ENCODE results near the gene TIAM2. TPM values are rescaled to one million over a fixed set of nuclear protein-coding genes. Genes with fewer than 3 reads are reported as not detected.

TIAM2 gene
- total RNA-seq, 6 donors from 2014 or later: 5.6 to 25.1 (median 7.7) TPM

DNA sequence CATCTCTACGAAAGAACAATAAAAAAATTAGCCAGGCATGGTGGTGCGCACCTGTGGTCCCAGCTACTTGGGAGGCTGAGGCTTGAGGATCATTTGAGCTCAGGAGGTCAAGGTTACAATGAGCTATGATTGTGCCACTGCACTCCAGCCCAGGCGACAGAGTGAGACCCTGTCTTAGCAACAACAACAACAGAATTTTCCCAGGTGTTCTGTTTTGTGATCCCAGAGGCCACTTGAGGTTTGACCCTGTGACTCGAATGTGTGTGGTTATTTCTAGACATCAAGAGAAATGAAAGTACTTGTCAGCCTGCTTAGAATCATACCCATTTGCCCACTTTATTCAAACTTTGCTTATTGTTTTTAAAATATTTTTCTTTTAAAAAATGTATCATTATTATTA is 151.1 kb downstream of the TIAM2 start:
- 92% methylated on average over 4 of the region's 4 CpGs for WGBS, 2 donors
- Histone ChIP-seq H3K4me1 (peaks cover 9 to 17% (median 10%) of the 10 kb centered on the region in 4 donors), H3K9me3 (no peaks in the 10 kb centered on the region), H3K27ac (no peak overlapping the region), H3K4me3 (no peak overlapping the region), H3K27me3 (no peaks in the 10 kb centered on the region), H3K36me3 (no peaks in the 10 kb centered on the region)
- no peak for TF ChIP-seq CTCF (IDR thresholded peaks at IDR 0.05)
- no peak for TF ChIP-seq POLR2AphosphoS5 (IDR thresholded peaks at IDR 0.05)
- TF ChIP-seq EP300 (IDR thresholded peaks at IDR 0.05): no peak
- no peak for TF ChIP-seq POLR2A (IDR thresholded peaks at IDR 0.05)
- DNase-seq: no peak
- ATAC-seq (ENCODE audit: low FRiP score in 2 of 2): no peak

- Histone ChIP-seq H3K4me3 (no peak overlapping the region), H3K9me3 (no peaks in the 10 kb centered on the region), H3K27ac (no peak overlapping the region), H3K27me3 (no peaks in the 10 kb centered on the region), H3K4me1 (peaks cover 0 to 8% (median 2%) of the 10 kb centered on the region in 4 donors), H3K36me3 (no peaks in the 10 kb centered on the region)
- ATAC-seq (ENCODE audit: low FRiP score in 2 of 2): no peak
- no peak for DNase-seq
- TF ChIP-seq POLR2A (IDR thresholded peaks at IDR 0.05) (no peak), POLR2AphosphoS5 (IDR thresholded peaks at IDR 0.05) (no peak), EP300 (IDR thresholded peaks at IDR 0.05) (no peak), CTCF (IDR thresholded peaks at IDR 0.05) (no peak)
- 89 to 92% methylated on average over 7 of the region's 7 CpGs for WGBS, 2 donors
Observed at GRCh38 chr6:155147958-155148663, 153.0 kb downstream of the TIAM2 start.

- H3K27ac ChIP-seq: no peak overlapping the region
- DNase-seq (no peak), ATAC-seq (ENCODE audit: low FRiP score in 2 of 2) (no peak)
- peaks cover 0 to 10% (median 0%) of the 10 kb centered on the region in 4 donors for H3K4me1 ChIP-seq
- H3K36me3 ChIP-seq: no peaks in the 10 kb centered on the region
- TF ChIP-seq POLR2A (IDR thresholded peaks at IDR 0.05) (no peak), CTCF (IDR thresholded peaks at IDR 0.05) (no peak), EP300 (IDR thresholded peaks at IDR 0.05) (no peak), POLR2AphosphoS5 (IDR thresholded peaks at IDR 0.05) (no peak)
- H3K4me3 ChIP-seq: no peak overlapping the region
- no peaks in the 10 kb centered on the region for H3K9me3 ChIP-seq
- H3K27me3 ChIP-seq: no peaks in the 10 kb centered on the region
- 89 to 91% methylated on average over 9 of the region's 9 CpGs for WGBS, 2 donors
Observed at GRCh38 chr6:155150967-155151671, 156.0 kb downstream of the TIAM2 start.

DNA sequence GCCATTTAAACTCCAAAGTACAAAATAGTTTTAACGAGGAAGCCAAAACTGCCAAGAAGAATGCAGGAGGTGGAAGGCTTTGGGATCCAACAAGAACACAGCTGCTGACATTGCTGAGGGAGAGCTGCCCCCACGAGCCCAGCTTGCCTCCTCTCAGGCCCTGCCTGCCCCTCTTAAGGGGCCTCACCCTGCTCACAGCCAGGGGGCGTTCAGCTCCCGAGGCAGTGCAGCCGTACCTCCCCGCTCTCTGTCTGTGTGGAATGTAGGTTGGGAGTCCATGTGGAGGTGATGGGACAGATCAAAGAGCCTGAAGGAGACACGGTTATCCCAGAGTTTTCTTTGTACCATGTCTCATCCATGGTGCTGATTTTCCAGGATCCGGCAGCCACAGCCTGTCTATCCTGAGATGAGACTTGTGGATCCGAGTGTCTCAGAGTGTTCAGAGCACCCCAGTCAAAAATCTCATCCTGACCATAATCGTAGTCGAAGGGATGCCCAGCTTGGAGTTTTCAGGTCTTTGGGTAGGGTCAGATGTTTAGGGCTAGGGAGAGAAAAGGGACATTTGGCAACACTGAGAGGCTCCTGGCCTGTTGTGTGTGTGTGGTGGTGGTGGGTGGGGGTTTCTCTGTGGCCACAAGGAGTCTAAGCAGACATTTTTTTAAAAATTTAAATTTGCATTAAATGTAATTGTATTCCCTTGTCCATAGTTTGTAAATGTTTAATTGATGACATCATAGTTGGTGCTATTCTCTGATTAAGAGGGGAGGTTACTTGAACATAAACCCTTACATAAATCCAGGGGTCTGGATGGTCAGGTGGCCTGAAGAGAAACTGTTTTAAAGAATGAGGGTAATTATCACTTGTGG is 157.3 kb downstream of the TIAM2 start:
- TF ChIP-seq EP300 (IDR thresholded peaks at IDR 0.05) (no peak), POLR2A (IDR thresholded peaks at IDR 0.05) (no peak), POLR2AphosphoS5 (IDR thresholded peaks at IDR 0.05) (no peak), CTCF (IDR thresholded peaks at IDR 0.05) (no peak)
- Histone ChIP-seq H3K4me3 (no peak overlapping the region), H3K9me3 (no peaks in the 10 kb centered on the region), H3K27ac (no peak overlapping the region), H3K36me3 (no peaks in the 10 kb centered on the region), H3K27me3 (no peaks in the 10 kb centered on the region), H3K4me1 (peaks cover 0 to 10% (median 0%) of the 10 kb centered on the region in 4 donors)
- WGBS, 2 donors: 78 to 80% methylated on average over 10 to 11 of the region's 11 CpGs
- no peak for ATAC-seq (ENCODE audit: low FRiP score in 2 of 2)
- peak in 1 of 2 donors; percentile 43 for DNase-seq

All from upper lobe of left lung (tissue), 6 donors.